Suppressor macrophage treated with lipopolysaccharide for 1 hour (primary cell): ENCODE results near the gene C11orf86.

ENCODE experiments used
- DNase-seq, 3 donors: peaks; one replicate each; pipeline ENCODE4 v3.0.0-alpha.2; 2020 to 2022

Gene C11orf86

GRCh38 chr11:66974724-66975404 is at the start of gene C11orf86:
C11orf86 (plus strand) TSS chr11:66975304; CDS start chr11:66975363, 59 bp downstream.
- no peak for DNase-seq

GRCh38 chr11:66929753-66930152 is 45.4 kb upstream of the C11orf86 start:
- DNase-seq, result no peak

- DNase-seq, result no peak
These were observed 42.6 kb upstream of the C11orf86 start for GRCh38 chr11:66932543-66932942.

- DNase-seq, result peak; percentile 24 to 44 (median 33)
These were observed 41.6 kb upstream of the C11orf86 start for GRCh38 chr11:66933531-66933930.

- DNase-seq, result no peak
These were observed 39.9 kb upstream of the C11orf86 start for GRCh38 chr11:66934950-66935779.

GRCh38 chr11:66936311-66936711 is 38.8 kb upstream of the C11orf86 start:
- DNase-seq, result no peak

- no peak for DNase-seq
These were observed 37.8 kb upstream of the C11orf86 start for GRCh38 chr11:66937193-66937733.

GRCh38 chr11:66938582-66939135 is 36.4 kb upstream of the C11orf86 start:
- DNase-seq, result no peak

GRCh38 chr11:66950112-66950535 is 25.0 kb upstream of the C11orf86 start:
- peak; percentile 68 to 79 (median 78) for DNase-seq

GRCh38 chr11:66951135-66951534 is 24.0 kb upstream of the C11orf86 start:
- DNase-seq, result no peak

GRCh38 chr11:66951927-66952337 is 23.2 kb upstream of the C11orf86 start:
- DNase-seq, result no peak

GRCh38 chr11:66953081-66953833 is 21.8 kb upstream of the C11orf86 start:
- no peak for DNase-seq

- peak; percentile 80 to 82 (median 81) for DNase-seq
These were observed 18.3 kb upstream of the C11orf86 start for GRCh38 chr11:66956689-66957290.

GRCh38 chr11:66957971-66958231 is 17.2 kb upstream of the C11orf86 start:
- DNase-seq, result no peak

GRCh38 chr11:66958232-66958955 is 16.7 kb upstream of the C11orf86 start, which contains the start of gene PC:
PC (minus strand) TSS chr11:66958383; CDS start chr11:66872159, 86,224 bp downstream.
- DNase-seq, result peak; percentile 99

- peak in 1 of 3 donors; percentile 32 for DNase-seq
These were observed 16.2 kb upstream of the C11orf86 start for GRCh38 chr11:66958956-66959274.

GRCh38 chr11:66961691-66962213 is 13.4 kb upstream of the C11orf86 start:
- peak in 2 of 3 donors; percentile 54 to 55 for DNase-seq

GRCh38 chr11:66962247-66962646 is 12.9 kb upstream of the C11orf86 start:
- DNase-seq, result no peak

- no peak for DNase-seq
These were observed 12.3 kb upstream of the C11orf86 start for GRCh38 chr11:66962801-66963200.

- no peak for DNase-seq
These were observed 10.6 kb upstream of the C11orf86 start for GRCh38 chr11:66964495-66964894.

- DNase-seq, result no peak
These were observed 8.8 kb upstream of the C11orf86 start for GRCh38 chr11:66966351-66966750.
